Upper lobe of right lung (tissue), 1 donor: ENCODE results near the gene RAB3B. TPM values are rescaled to one million over a fixed set of nuclear protein-coding genes. Genes with fewer than 3 reads are reported as not detected.
"Not testable (repeated sequence)": the region's sequence is repeated elsewhere in the genome, so short reads cannot be mapped to it uniquely, and the experiment has no call there.

ENCODE experiments used
- ATAC-seq: fragments of 200-7000 bp; cut with Tn5 transposase; one replicate; pipeline ENCODE4 v1.9.1; 2020; ENCODE audit warnings: mild to moderate bottlenecking, moderate library complexity
- DNase-seq: peaks from one replicate; pipeline ENCODE4 v3.0.0-alpha.2; 2020
- H3K27ac ChIP-seq: fragments of 200-600 bp; one replicate; pipeline ENCODE4 v1.8.0; 2022
- H3K27me3 ChIP-seq: fragments of 200-600 bp; one replicate; pipeline ENCODE4 v1.8.0; 2022; ENCODE audit warnings: mild to moderate bottlenecking
- H3K36me3 ChIP-seq: fragments of 200-600 bp; one replicate; pipeline ENCODE4 v1.8.0; 2022
- H3K4me1 ChIP-seq: fragments of 200-600 bp; one replicate; pipeline ENCODE4 v1.8.0; 2022
- H3K4me3 ChIP-seq: fragments of 200-600 bp; one replicate; pipeline ENCODE4 v1.8.0; 2022; ENCODE audit warnings: mild to moderate bottlenecking
- H3K9me3 ChIP-seq: fragments of 200-600 bp; one replicate; pipeline ENCODE4 v1.8.0; 2022
- intact Hi-C: fragments of 100-400 bp; cut with DNase I; formaldehyde crosslinking; loops from one replicate; pipeline ENCODE4 v1.11.0; 2022
- total RNA-seq: library from RNA; stranded (reverse); fragmentation: NEBNext Ultra II Directional; extraction: Animal tissue kit (Norgen Biotek cat#: 25700); gene quantifications from one replicate; pipeline ENCODE4 v1.2.1, GENCODE V29; 2021
- TF ChIP-seq, protein P1 (sequence below): fragments of 200-600 bp; IDR thresholded peaks from one replicate; pipeline ENCODE4 v1.8.0; 2022; ENCODE audit warnings: antibody characterized with exemption
- donor health status: DM: no; HTN: yes; CAD: no; lungs with severe emphysema.

Gene RAB3B
- total RNA-seq, 1 donor from 2014 or later: not detected

DNA sequence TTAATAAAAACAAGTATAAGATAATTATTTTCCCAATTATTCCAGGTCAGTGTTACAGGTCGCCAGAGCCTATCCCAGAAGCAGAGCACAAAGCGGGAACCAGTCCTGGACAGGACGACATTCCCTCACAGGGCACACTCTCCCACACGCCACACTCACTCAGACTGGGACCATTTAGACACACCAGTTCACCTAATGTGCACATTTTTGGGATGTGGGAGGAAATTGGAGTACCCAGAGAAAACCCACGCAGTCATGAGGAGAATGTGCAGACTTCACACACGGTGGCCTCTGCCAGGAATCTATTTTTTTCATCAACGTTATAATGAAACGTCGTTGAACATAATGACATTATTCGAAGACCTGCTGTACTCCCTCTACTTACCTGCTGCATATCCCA lies 91.5 kb downstream of the RAB3B start:
- DNase-seq (no peak), ATAC-seq (no peak)
- H3K4me3 ChIP-seq: no peak overlapping the region
- H3K27ac ChIP-seq: no peak overlapping the region
- H3K27me3 ChIP-seq: peaks cover 49% of the 10 kb centered on the region
- intact Hi-C loops: no loop called here
- TF ChIP-seq, protein P1, sequence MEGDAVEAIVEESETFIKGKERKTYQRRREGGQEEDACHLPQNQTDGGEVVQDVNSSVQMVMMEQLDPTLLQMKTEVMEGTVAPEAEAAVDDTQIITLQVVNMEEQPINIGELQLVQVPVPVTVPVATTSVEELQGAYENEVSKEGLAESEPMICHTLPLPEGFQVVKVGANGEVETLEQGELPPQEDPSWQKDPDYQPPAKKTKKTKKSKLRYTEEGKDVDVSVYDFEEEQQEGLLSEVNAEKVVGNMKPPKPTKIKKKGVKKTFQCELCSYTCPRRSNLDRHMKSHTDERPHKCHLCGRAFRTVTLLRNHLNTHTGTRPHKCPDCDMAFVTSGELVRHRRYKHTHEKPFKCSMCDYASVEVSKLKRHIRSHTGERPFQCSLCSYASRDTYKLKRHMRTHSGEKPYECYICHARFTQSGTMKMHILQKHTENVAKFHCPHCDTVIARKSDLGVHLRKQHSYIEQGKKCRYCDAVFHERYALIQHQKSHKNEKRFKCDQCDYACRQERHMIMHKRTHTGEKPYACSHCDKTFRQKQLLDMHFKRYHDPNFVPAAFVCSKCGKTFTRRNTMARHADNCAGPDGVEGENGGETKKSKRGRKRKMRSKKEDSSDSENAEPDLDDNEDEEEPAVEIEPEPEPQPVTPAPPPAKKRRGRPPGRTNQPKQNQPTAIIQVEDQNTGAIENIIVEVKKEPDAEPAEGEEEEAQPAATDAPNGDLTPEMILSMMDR: no peak
- H3K4me1 ChIP-seq: no peaks in the 10 kb centered on the region
- no peaks in the 10 kb centered on the region for H3K9me3 ChIP-seq
- H3K36me3 ChIP-seq: no peaks in the 10 kb centered on the region

DNA sequence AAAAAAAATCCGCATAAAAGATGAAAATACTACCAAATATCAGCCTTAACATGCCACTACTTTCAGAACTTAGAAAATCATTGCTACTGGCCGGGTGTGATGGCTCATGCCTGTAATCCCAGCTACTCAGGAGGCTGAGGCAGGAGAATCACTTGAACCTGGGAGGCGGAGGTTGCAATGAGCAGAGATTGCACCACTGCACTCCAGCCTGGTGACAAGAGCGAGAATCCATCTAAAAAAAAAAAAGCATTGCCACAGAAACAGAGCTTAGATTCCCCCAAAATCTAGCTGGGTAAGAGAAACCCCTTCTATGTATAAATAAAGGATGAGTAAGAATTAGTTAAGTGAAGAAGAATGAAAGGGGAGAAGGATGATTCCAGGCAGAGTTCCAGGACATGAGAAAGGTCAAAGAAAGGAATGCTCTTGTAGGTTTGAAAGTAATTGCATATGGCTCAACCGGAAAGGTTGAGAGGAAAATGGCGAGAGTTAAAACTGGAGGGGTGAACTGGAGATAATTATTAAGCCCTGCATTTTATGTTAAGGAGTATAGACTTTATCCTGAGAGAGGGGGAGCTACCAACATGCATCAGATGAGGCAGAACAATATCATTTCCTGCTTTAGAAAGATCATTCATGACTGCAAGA lies 92.3 kb downstream of the RAB3B start:
- no peaks in the 10 kb centered on the region for H3K4me1 ChIP-seq
- TF ChIP-seq, protein P1: no peak
- peaks cover 48% of the 10 kb centered on the region for H3K27me3 ChIP-seq
- H3K27ac ChIP-seq: no peak overlapping the region
- H3K4me3 ChIP-seq: no peak overlapping the region
- ATAC-seq (no peak), DNase-seq (no peak)
- intact Hi-C loops: no loop called here
- no peaks in the 10 kb centered on the region for H3K36me3 ChIP-seq
- H3K9me3 ChIP-seq: no peaks in the 10 kb centered on the region

DNA sequence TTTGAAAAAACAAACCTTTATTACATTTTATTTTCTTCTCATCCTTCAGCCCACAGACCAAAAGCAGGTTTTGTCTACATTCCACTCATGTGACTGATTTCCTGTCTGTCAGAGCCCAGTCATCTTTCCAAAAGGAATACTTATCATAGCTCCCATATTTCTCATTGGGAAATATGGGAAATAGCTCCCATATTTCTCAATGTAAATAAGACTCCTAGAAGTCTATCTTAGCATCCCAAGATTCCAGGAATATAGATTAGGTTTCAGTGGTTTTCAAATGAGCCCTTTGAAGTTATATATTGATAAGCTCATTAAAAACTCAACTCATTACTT lies 92.8 kb downstream of the RAB3B start:
- ATAC-seq (no peak), DNase-seq (no peak)
- no peak overlapping the region for H3K27ac ChIP-seq
- no peaks in the 10 kb centered on the region for H3K36me3 ChIP-seq
- H3K27me3 ChIP-seq: peaks cover 48% of the 10 kb centered on the region
- no peaks in the 10 kb centered on the region for H3K4me1 ChIP-seq
- H3K4me3 ChIP-seq: no peak overlapping the region
- TF ChIP-seq, protein P1: no peak
- intact Hi-C loops: no loop called here
- H3K9me3 ChIP-seq: no peaks in the 10 kb centered on the region

GRCh38 chr1:51894748-51895147 lies 95.8 kb downstream of the RAB3B start:
- H3K9me3 ChIP-seq, H3K4me3 ChIP-seq, DNase-seq, H3K4me1 ChIP-seq, ATAC-seq, H3K36me3 ChIP-seq, intact Hi-C loops, H3K27ac ChIP-seq: not testable (repeated sequence)
- peaks cover 66% of the 10 kb centered on the region for H3K27me3 ChIP-seq

DNA sequence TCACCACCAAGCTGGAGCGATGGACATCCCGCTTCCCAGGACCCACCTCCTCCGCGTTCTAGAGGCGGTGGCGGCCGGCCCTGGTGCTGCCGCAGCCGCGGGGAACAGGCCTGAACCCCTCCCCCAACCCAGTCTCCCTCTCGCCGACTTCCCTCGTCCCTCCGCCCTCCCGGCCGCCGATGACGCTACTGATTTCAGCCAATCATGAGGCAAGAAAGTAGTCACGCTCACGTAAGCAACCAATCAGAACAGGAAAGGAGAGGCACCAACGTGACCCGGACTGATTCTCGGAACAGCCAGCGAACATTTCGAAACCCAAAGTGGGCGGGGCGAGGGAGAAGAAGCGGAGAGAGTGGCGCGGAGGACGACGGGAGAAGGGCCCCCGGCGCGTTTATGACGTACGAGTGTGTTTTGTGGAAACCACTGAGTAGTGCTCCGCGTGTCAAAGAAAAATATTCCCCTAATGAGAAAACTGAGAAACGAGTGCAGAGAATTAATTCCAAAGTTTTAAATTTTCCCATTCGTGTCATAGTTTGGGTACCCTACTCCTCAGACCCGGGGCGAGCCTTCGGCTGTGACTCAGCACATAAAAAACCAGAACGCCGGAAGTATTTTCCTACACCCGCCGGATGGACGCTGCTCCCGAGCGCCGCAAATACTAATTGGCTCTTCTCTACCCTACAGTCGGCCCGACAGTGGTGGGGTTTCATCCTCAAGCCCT lies 111.7 kb downstream of the RAB3B start, which contains the start of gene NRDC:
TSS of gene NRDC (minus strand) at position 112 of the 721 bp plus-strand sequence. CDS start 112 bp downstream, outside the sequence.
- peak; percentile 98 for ATAC-seq
- TF ChIP-seq, protein P1: no peak
- no peaks in the 10 kb centered on the region for H3K36me3 ChIP-seq
- intact Hi-C loops: no loop called here
- H3K27me3 ChIP-seq: peaks cover 8% of the 10 kb centered on the region
- no peaks in the 10 kb centered on the region for H3K9me3 ChIP-seq
- peak within 1 kb of the TSS; percentile 99 for H3K27ac ChIP-seq
- peaks cover 29% of the 10 kb centered on the region for H3K4me1 ChIP-seq
- peak within 1 kb of the TSS; percentile 96 for H3K4me3 ChIP-seq
- peak; percentile 99 for DNase-seq

GRCh38 chr1:51878308-51878615 lies 112.2 kb downstream of the RAB3B start:
- no peak for ATAC-seq
- Histone ChIP-seq H3K27me3 (peaks cover 8% of the 10 kb centered on the region), H3K27ac (peak overlapping the region; percentile 99), H3K36me3 (no peaks in the 10 kb centered on the region), H3K4me1 (peaks cover 29% of the 10 kb centered on the region), H3K4me3 (peak overlapping the region; percentile 96), H3K9me3 (no peaks in the 10 kb centered on the region)
- no peak for DNase-seq
- TF ChIP-seq, protein P1: no peak
- intact Hi-C loops: no loop called here
